ENCODE data around the gene DYSF. TPM values are rescaled to one million over a fixed set of nuclear protein-coding genes. Genes with fewer than 3 reads are reported as not detected.

The DYSF gene
- total RNA-seq, 2 experiments from 2014 or later: not detected

GRCh38 chr2:71705171-71705960 is 252.0 kb downstream of the DYSF start:
- intact Hi-C loops (cut with micrococcal nuclease; ENCODE audit: unreplicated experiment): no loop called here
- no peak for DNase-seq (ENCODE audit: low spot score)
- no peaks in the 10 kb centered on the region for H4K20me1 ChIP-seq (ENCODE audit: insufficient read depth, low read length)
- no peaks in the 10 kb centered on the region for H3K79me2 ChIP-seq (ENCODE audit: insufficient read depth, low read depth, low read length)
- H3K36me3 ChIP-seq (ENCODE audit: insufficient read depth, low read length): no peaks in the 10 kb centered on the region
- ChIA-PET CTCF (ENCODE audit: unreplicated experiment) (no interaction called here), POLR2A (no interaction called here)
- H3K9me3 ChIP-seq (ENCODE audit: low read length): no peaks in the 10 kb centered on the region
- no peak overlapping the region for H3K4me2 ChIP-seq (ENCODE audit: low read length)
- no peak overlapping the region for H2AFZ ChIP-seq (ENCODE audit: low read length)
- no peak overlapping the region for H3K4me3 ChIP-seq (ENCODE audit: low read depth, low read length, poor library complexity, severe bottlenecking)
- no peaks in the 10 kb centered on the region for H3K9me2 ChIP-seq (ENCODE audit: insufficient read depth, low read length)
- no TSS peak for BruUV-seq (replicated peaks)
- no peak for TF ChIP-seq EZH2phosphoT487 (IDR thresholded peaks at IDR 0.05; ENCODE audit: borderline replicate concordance, low read depth, low read length)
- no peak for TF ChIP-seq CTCF (conservative IDR thresholded peaks at IDR 0.05; ENCODE audit: low read length)
- no peak overlapping the region for H3K27ac ChIP-seq (ENCODE audit: low read depth, low read length, poor library complexity, severe bottlenecking)
- no peaks in the 10 kb centered on the region for H3K4me1 ChIP-seq (ENCODE audit: insufficient read depth, low read length, poor library complexity, severe bottlenecking)

GRCh38 chr2:71706121-71706520 is 252.8 kb downstream of the DYSF start:
- Histone ChIP-seq H3K79me2 (ENCODE audit: insufficient read depth, low read depth, low read length) (no peaks in the 10 kb centered on the region), H3K9me3 (ENCODE audit: low read length) (no peaks in the 10 kb centered on the region), H3K4me1 (ENCODE audit: insufficient read depth, low read length, poor library complexity, severe bottlenecking) (no peaks in the 10 kb centered on the region), H3K27ac (ENCODE audit: low read depth, low read length, poor library complexity, severe bottlenecking) (no peak overlapping the region), H3K4me2 (ENCODE audit: low read length) (no peak overlapping the region), H2AFZ (ENCODE audit: low read length) (no peak overlapping the region), H3K36me3 (ENCODE audit: insufficient read depth, low read length) (no peaks in the 10 kb centered on the region), H3K9me2 (ENCODE audit: insufficient read depth, low read length) (no peaks in the 10 kb centered on the region), H3K4me3 (ENCODE audit: low read depth, low read length, poor library complexity, severe bottlenecking) (no peak overlapping the region), H4K20me1 (ENCODE audit: insufficient read depth, low read length) (no peaks in the 10 kb centered on the region)
- intact Hi-C loops (cut with micrococcal nuclease; ENCODE audit: unreplicated experiment): no loop called here
- ChIA-PET CTCF (ENCODE audit: unreplicated experiment) (no interaction called here), POLR2A (no interaction called here)
- DNase-seq (ENCODE audit: low spot score): no peak
- no peak for TF ChIP-seq CTCF (conservative IDR thresholded peaks at IDR 0.05; ENCODE audit: low read length)
- BruUV-seq (replicated peaks): no TSS peak

- Histone ChIP-seq H3K4me2 (ENCODE audit: low read length) (no peak overlapping the region), H2AFZ (ENCODE audit: low read length) (no peak overlapping the region), H3K9me3 (ENCODE audit: low read length) (no peaks in the 10 kb centered on the region), H3K36me3 (ENCODE audit: insufficient read depth, low read length) (no peaks in the 10 kb centered on the region), H3K79me2 (ENCODE audit: insufficient read depth, low read depth, low read length) (no peaks in the 10 kb centered on the region), H3K4me1 (ENCODE audit: insufficient read depth, low read length, poor library complexity, severe bottlenecking) (no peaks in the 10 kb centered on the region), H3K9me2 (ENCODE audit: insufficient read depth, low read length) (no peaks in the 10 kb centered on the region), H3K4me3 (ENCODE audit: low read depth, low read length, poor library complexity, severe bottlenecking) (no peak overlapping the region), H4K20me1 (ENCODE audit: insufficient read depth, low read length) (no peaks in the 10 kb centered on the region), H3K27ac (ENCODE audit: low read depth, low read length, poor library complexity, severe bottlenecking) (no peak overlapping the region)
- ChIA-PET POLR2A (no interaction called here), CTCF (ENCODE audit: unreplicated experiment) (no interaction called here)
- no TSS peak for BruUV-seq (replicated peaks)
- TF ChIP-seq EZH2phosphoT487 (IDR thresholded peaks at IDR 0.05; ENCODE audit: borderline replicate concordance, low read depth, low read length): no peak
- no peak for TF ChIP-seq CTCF (conservative IDR thresholded peaks at IDR 0.05; ENCODE audit: low read length)
- DNase-seq (ENCODE audit: low spot score): no peak
- intact Hi-C loops (cut with micrococcal nuclease; ENCODE audit: unreplicated experiment): no loop called here
Measured at GRCh38 chr2:71706836-71707235, 253.5 kb downstream of the DYSF start.
